GM12892 (cell line): Measurements from ENCODE around the gene DAZ1.
"Not testable (repeated sequence)": the region's sequence is repeated elsewhere in the genome, so short reads cannot be mapped to it uniquely, and the experiment has no call there.

Experiments used
- POLR2A ChIP-seq: IDR thresholded peaks from 2 replicates; pipeline ENCODE4 v1.6.1; 2011; ENCODE audit warnings: low read depth, low read length, control low read depth
- TAF1 ChIP-seq: IDR thresholded peaks from 2 replicates; pipeline ENCODE4 v1.6.1; 2011; ENCODE audit warnings: low read depth, mild to moderate bottlenecking, control low read depth, low read length, borderline replicate concordance

DNA sequence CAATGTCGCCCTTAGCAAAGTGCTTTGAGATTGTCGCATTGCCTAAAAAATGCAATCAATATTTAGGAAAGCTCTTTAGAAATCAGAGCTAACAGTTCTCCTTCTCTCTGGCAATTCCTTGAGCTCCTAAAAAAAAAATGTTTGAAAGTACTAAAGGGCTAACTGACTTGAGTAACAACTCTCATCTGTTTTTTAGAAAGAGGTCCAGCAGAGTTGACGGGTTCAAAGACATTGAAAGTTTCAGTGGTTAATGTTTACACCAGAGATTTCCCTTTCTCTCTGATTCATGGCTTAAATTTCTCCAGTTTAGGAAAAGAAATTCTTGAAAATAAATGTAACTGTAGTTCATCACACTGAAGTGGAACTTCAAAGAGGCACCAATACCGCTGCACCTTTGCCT is 11.9 kb upstream of the DAZ1 start:
- not testable (repeated sequence) for TF ChIP-seq POLR2A, TAF1
